NCI-H1048 (cell line): Measurements from ENCODE around the gene PDGFB.
"Not testable (repeated sequence)": the region's sequence is repeated elsewhere in the genome, so short reads cannot be mapped to it uniquely, and the experiment has no call there.

Source experiments
- DNase-seq: peaks from one replicate; lab custom pipeline; 2025; lab: John Stamatoyannopoulos, UW

PDGFB gene

DNA sequence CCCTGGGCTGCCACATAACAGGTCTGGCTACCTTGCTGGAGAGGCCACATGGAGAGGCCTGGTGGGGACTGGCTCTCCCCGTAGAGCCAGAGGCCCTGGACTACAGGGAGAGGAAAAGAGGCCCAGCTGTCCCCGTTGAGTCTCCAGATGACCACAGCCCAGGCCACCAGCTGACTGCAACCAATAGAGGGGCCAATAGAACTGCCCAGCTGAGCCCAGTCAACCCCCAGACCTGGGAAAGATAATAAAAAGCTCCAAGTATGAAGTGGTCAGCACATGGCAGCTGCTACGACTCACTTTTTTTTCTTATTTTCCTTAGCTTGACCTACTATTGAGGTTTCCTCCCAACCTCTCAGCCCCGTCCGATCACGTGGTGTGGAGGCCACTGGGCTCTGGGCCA lies 18.4 kb downstream of the PDGFB start:
- DNase-seq: no peak

DNA sequence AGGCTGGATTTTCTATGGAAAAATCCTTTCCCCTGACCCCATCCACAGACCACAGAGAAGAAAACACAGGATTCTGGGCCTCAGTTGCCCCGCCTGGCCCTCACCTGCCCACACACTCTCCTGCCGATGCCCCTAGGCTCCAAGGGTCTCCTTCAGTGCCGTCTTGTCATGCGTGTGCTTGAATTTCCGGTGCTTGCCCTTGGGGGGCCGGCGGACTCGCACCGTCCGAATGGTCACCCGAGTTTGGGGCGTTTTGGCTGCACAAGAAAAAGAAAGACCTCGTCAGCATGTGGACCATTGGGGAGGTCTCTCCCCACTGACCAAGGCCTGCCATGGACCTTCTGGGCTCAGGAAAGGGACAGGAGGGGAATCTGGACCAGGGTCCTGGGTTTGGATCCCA lies 19.2 kb downstream of the PDGFB start:
- no peak for DNase-seq

- DNase-seq: no peak
These were observed 20.2 kb downstream of the PDGFB start for GRCh38 chr22:39224550-39224949.

GRCh38 chr22:39223091-39223710 lies 21.6 kb downstream of the PDGFB start:
- no peak for DNase-seq

DNA sequence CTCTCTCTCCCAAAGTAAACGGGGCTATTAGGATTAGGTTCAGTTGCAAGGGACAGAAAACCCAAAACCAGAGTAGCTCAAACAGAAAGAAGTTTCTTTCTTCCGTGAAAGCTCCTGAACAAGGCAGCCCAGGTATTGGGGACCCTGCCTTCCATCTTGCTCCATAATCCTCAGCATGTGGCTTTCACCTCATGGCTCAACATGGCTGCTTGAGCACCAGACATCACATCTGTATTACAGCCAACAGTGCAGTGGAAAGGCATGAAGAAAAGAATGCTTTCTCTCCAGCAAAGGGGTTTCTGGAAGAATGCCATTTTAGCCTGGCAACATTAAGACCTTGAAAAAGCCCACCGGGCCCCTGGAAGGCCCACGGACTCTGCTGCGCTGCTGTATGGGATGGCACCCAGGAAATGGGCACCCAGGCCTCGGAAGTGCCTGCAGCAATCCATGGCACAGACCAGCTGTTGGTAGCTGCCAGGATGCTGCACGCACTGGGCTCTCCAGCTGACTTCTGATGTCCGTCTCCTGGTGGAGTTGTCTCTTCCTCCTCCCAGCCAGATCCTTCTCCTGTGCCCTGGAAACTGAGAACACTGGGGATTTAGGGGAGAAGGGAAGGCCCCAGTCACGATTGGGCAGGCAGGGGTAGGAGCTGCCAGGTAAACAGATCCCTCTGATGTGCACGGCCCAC lies 22.6 kb downstream of the PDGFB start:
- DNase-seq: no peak

- no peak for DNase-seq
These were observed 23.6 kb downstream of the PDGFB start for GRCh38 chr22:39220890-39221850.

GRCh38 chr22:39220450-39220849 lies 24.3 kb downstream of the PDGFB start:
- no peak for DNase-seq

- no peak for DNase-seq
These were observed 25.4 kb downstream of the PDGFB start for GRCh38 chr22:39219071-39220039.

GRCh38 chr22:39218432-39218831 lies 26.4 kb downstream of the PDGFB start:
- DNase-seq: not testable (repeated sequence)

DNA sequence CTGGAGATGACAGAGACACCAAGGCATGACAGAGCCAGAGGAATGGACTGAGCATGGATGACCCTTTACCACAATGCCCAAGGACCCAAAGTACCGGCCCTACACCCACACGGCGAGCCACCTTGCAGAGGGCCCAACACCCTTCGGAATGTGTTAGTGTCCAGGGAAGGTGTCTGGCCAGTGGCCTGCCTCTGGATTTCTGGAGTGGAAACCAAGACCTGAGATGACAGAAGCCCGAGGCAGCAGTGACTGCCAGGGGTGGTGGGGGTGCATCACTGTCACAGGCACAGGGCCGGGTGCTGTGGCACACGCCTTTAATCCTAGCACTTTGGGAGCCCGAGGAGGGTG lies 28.7 kb downstream of the PDGFB start:
- DNase-seq: no peak

- DNase-seq: no peak
These were observed 29.2 kb downstream of the PDGFB start for GRCh38 chr22:39215426-39216142.

GRCh38 chr22:39215070-39215396 lies 29.7 kb downstream of the PDGFB start:
- no peak for DNase-seq

DNA sequence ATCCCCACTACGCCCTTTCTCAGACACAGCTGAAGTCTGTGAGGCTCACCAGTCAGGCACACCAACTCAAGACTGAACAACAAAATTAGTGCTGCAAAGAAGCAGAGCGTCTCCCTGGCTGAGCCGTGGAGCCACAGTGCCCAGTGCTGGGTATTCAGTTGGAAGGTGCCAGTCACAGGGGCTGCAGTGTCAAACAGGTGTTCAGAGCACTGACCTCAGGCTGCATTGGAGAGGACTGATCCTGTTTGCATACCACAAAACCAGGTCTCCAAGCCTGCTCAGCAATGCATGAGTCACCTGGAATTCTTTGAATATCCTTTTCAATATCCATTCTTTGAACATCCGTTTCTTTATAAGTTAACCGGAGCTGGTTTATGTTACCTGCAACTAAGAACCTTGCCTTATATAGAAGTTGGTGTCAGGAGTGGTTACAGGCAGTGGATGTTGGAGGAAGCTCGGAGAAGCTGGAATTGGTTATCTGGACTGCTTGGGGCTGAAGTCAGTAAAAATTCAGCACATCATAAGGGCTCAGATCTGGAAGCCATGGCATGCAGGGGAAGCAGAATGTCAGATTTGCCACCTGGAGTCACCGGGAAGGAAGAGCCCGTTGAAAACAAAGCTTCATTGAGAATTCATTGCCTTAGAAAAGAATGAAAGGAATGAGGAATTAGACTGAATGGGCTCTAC lies 30.3 kb downstream of the PDGFB start:
- DNase-seq: no peak

DNA sequence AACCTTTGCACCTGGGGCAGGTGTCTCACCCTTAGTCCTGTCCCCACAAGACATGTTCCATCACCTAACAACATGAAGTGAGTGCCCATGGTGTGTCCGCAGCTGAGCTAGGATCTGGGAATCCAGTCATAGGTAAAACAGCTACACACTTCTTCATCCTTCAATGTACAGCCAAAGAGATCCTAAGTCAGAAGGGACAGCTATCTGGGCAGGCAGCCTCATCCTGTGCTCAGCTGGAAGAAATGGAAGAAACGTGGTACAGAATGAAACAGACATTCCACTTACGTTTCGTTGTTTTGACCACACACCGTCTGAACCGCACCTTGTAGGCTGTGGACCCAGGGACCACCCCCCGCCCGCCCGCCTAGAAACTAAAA lies 30.8 kb downstream of the PDGFB start:
- no peak for DNase-seq

DNA sequence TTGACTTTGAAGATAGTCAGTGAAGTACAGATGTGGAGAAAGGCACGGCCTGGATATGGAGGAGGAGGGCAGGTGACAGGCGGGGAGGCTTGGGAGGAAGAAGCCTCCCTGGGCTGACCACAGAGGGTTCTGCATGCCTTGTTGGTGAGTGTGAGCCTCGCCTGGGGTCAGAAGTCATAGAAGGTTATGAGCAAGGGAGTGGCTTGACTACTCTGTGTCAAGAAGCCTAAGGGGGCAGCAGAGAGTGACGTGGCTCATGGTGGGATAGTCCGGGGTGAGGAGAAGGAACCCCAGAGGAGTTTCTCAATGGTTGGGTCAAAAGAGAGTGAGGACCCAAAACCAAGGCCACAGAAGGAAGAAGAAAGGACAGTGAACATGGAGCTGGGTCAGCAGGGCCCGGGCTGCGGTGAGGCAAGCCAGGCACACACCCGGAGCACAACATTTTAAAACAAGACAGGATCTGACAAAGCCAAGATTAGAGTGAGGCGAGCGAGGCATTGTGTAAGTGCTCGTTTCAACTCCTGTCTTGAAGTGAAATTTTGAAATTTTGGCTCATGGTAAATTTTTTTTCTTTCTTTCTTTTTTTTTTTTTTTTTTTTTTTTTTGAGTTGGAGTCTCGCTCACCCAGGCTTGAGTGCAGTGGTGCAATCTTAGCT lies 31.9 kb downstream of the PDGFB start:
- no peak for DNase-seq

DNA sequence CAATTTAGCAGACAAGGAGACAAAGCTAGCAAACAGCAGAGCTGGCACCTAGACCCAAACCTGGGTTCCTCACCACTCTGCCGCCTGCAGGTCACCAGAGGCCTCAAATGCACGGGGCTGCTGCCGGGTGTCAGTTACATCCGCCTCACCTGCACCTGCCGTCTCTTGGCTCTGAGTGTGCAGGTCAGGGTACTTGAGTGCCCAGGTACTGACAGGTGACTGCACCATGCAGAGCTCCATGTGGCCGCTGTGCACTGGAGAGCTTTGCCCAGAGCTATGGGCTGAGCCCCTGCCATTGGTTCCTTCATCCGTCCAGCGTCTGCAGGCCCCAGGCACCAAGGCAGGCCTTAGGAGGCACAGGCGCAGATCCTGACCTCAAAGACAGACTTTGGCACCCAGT lies 35.0 kb downstream of the PDGFB start:
- no peak for DNase-seq

GRCh38 chr22:39208013-39208680 lies 36.6 kb downstream of the PDGFB start:
- no peak for DNase-seq

- DNase-seq: no peak
These were observed 37.4 kb downstream of the PDGFB start for GRCh38 chr22:39207141-39208012.

GRCh38 chr22:39206491-39206890 lies 38.3 kb downstream of the PDGFB start:
- DNase-seq: no peak
